H9 (cell line): Measurements from ENCODE around the gene KRT2. TPM values are rescaled to one million over a fixed set of nuclear protein-coding genes. Genes with fewer than 3 reads are reported as not detected.

ENCODE experiments used
- DNase-seq: peaks from one replicate; pipeline ENCODE4 v3.0.0-alpha.2; 2017
- H2AFZ ChIP-seq: one replicate; pipeline ENCODE4 v1.6.1; 2013; ENCODE audit warnings: mild to moderate bottlenecking, low read length, control low read depth, moderate library complexity
- H2AK5ac ChIP-seq: 2 replicates; pipeline ENCODE4 v1.6.1; 2013; ENCODE audit warnings: low read length, control low read depth, mixed read lengths; ENCODE audit not compliant: insufficient read length
- H2BK120ac ChIP-seq: one replicate; pipeline ENCODE4 v1.6.1; 2013; ENCODE audit warnings: low read depth, mild to moderate bottlenecking, low read length, control low read depth, inconsistent platforms; ENCODE audit not compliant: poor library complexity, severe bottlenecking
- H2BK12ac ChIP-seq: 2 replicates; pipeline ENCODE4 v1.6.1; 2013; ENCODE audit warnings: low read length, control low read depth, mixed read lengths, low read depth; ENCODE audit not compliant: insufficient read length
- H2BK15ac ChIP-seq: 2 replicates; pipeline ENCODE4 v1.6.1; 2013; ENCODE audit warnings: low read depth, low read length, control low read depth
- H2BK20ac ChIP-seq: one replicate; pipeline ENCODE4 v1.6.1; 2013; ENCODE audit warnings: low read depth, mild to moderate bottlenecking, low read length, control low read depth, inconsistent platforms; ENCODE audit not compliant: poor library complexity, severe bottlenecking
- H2BK5ac ChIP-seq: 2 replicates; pipeline ENCODE4 v1.6.1; 2013; ENCODE audit warnings: low read length, control low read depth, mixed read lengths; ENCODE audit not compliant: insufficient read length
- H3K14ac ChIP-seq: 2 replicates; pipeline ENCODE4 v1.6.1; 2013; ENCODE audit warnings: low read length, control low read depth; ENCODE audit not compliant: insufficient read depth
- H3K18ac ChIP-seq: 2 replicates; pipeline ENCODE4 v1.6.1; 2013; ENCODE audit warnings: low read depth, mild to moderate bottlenecking, mixed read lengths, low read length, control low read depth; ENCODE audit not compliant: insufficient read length
- H3K23ac ChIP-seq: 2 replicates; pipeline ENCODE4 v1.6.1; 2013; ENCODE audit warnings: low read length, control low read depth, mixed read lengths, low read depth; ENCODE audit not compliant: insufficient read length
- H3K23me2 ChIP-seq: 2 replicates; pipeline ENCODE4 v1.6.1; 2013; ENCODE audit warnings: low read depth, mild to moderate bottlenecking, mixed read lengths, low read length, control low read depth; ENCODE audit not compliant: insufficient read length, poor library complexity, severe bottlenecking
- H3K27ac ChIP-seq: 2 replicates; pipeline ENCODE4 v1.5.1; 2013; ENCODE audit warnings: low read length, control low read depth, mixed read lengths, low read depth; ENCODE audit not compliant: insufficient read length
- H3K27me3 ChIP-seq: 2 replicates; pipeline ENCODE4 v1.6.1; 2013; ENCODE audit warnings: low read length, control low read depth, inconsistent platforms; ENCODE audit not compliant: insufficient read depth
- H3K4ac ChIP-seq: 2 replicates; pipeline ENCODE4 v1.6.1; 2013; ENCODE audit warnings: low read depth, mild to moderate bottlenecking, control low read depth, inconsistent platforms, low read length, moderate library complexity
- H3K4me1 ChIP-seq: 2 replicates; pipeline ENCODE4 v1.6.1; 2013; ENCODE audit warnings: low read length, control low read depth, inconsistent platforms; ENCODE audit not compliant: insufficient read depth
- H3K4me2 ChIP-seq: 2 replicates; pipeline ENCODE4 v1.6.1; 2013; ENCODE audit warnings: low read length, control low read depth, mixed read lengths; ENCODE audit not compliant: insufficient read length, insufficient read depth
- H3K56ac ChIP-seq: 2 replicates; pipeline ENCODE4 v1.6.1; 2013; ENCODE audit warnings: low read depth, mild to moderate bottlenecking, mixed read lengths, low read length, control low read depth; ENCODE audit not compliant: insufficient read length
- H3K79me1 ChIP-seq: 2 replicates; pipeline ENCODE4 v1.6.1; 2013; ENCODE audit warnings: low read depth, mild to moderate bottlenecking, moderate library complexity, low read length, control low read depth, inconsistent platforms; ENCODE audit not compliant: insufficient read depth, poor library complexity, severe bottlenecking
- H3K79me2 ChIP-seq: 2 replicates; pipeline ENCODE4 v1.6.1; 2013; ENCODE audit warnings: low read length, control low read depth, inconsistent platforms; ENCODE audit not compliant: insufficient read depth
- H3K9ac ChIP-seq: 2 replicates; pipeline ENCODE4 v1.6.1; 2013; ENCODE audit warnings: low read length, control low read depth, mixed read lengths; ENCODE audit not compliant: insufficient read length; ENCODE audit errors: extremely low read depth
- H3K9me3 ChIP-seq: one replicate; pipeline ENCODE4 v1.6.1; 2013; ENCODE audit warnings: low read depth, low read length, inconsistent platforms; ENCODE audit not compliant: control insufficient read depth
- H3T11ph ChIP-seq: one replicate; pipeline ENCODE4 v1.6.1; 2013; ENCODE audit warnings: mild to moderate bottlenecking, low read length, control low read depth, inconsistent platforms
- H4K20me1 ChIP-seq: one replicate; pipeline ENCODE4 v1.6.1; 2013; ENCODE audit not compliant: control insufficient read depth, insufficient read length, insufficient read depth
- H4K5ac ChIP-seq: 2 replicates; pipeline ENCODE4 v1.6.1; 2013; ENCODE audit warnings: low read depth, mild to moderate bottlenecking, mixed read lengths, low read length, control low read depth; ENCODE audit not compliant: insufficient read length
- H4K8ac ChIP-seq: replicated peaks from 2 replicates; pipeline ENCODE4 v1.6.1; 2013; ENCODE audit warnings: low read length, control low read depth, mixed read lengths, low read depth; ENCODE audit not compliant: insufficient read length
- H4K91ac ChIP-seq: 2 replicates; pipeline ENCODE4 v1.6.1; 2013; ENCODE audit warnings: low read depth, mild to moderate bottlenecking, moderate library complexity, mixed read lengths, low read length, control low read depth; ENCODE audit not compliant: insufficient read length
- H3K27ac Mint-ChIP-seq, 3 experiments: 2 replicates in 2 of 3; 3 replicates in 1 of 3; pipeline ENCODE4 v1.8.0; 2020 to 2021; ENCODE audit warnings: mixed read lengths in 3 of 3, mild to moderate bottlenecking in 1 of 3, moderate library complexity in 1 of 3
- H3K27me3 Mint-ChIP-seq: 2 replicates; pipeline ENCODE4 v1.8.0; 2021; ENCODE audit warnings: low read depth, mild to moderate bottlenecking, moderate library complexity, mixed read lengths
- H3K36me3 Mint-ChIP-seq, 3 experiments: 2 replicates in 2 of 3; 3 replicates in 1 of 3; pipeline ENCODE4 v1.8.0; 2020 to 2021; ENCODE audit warnings: low read depth in 3 of 3, mixed read lengths in 3 of 3; ENCODE audit not compliant: insufficient read depth in 1 of 3
- H3K4me1 Mint-ChIP-seq, 2 experiments: 2 replicates each; pipeline ENCODE4 v1.8.0; 2020; ENCODE audit warnings: mixed read lengths in 2 of 2
- H3K4me3 Mint-ChIP-seq, 2 experiments: 2 replicates in 1 of 2; 3 replicates in 1 of 2; pipeline ENCODE4 v1.8.0; 2020 to 2021; ENCODE audit warnings: mild to moderate bottlenecking in 2 of 2, mixed read lengths in 2 of 2, moderate library complexity in 1 of 2
- H3K9me3 Mint-ChIP-seq, 2 experiments: 2 replicates in 1 of 2; 3 replicates in 1 of 2; pipeline ENCODE4 v1.8.0; 2020; ENCODE audit warnings: mild to moderate bottlenecking in 2 of 2, mixed read lengths in 2 of 2, moderate library complexity in 1 of 2
- CTCF ChIP-seq: fragments of 200-600 bp; sonication (generic); conservative IDR thresholded peaks from 3 replicates; pipeline ENCODE4 v1.8.0; 2021; ENCODE audit warnings: antibody characterized with exemption, mild to moderate bottlenecking
- WGBS: extraction: QIAGEN DNeasy Blood & Tissue Kit; methylation state at CpG from one replicate; pipeline ENCODE4 v1.1.7; 2013; ENCODE audit warnings: missing lambda C conversion rate, low lambda C conversion rate, mixed read lengths; ENCODE audit not compliant: insufficient read length; ENCODE audit errors: extremely low coverage; 5-methylcytosine and 5-hydroxymethylcytosine counted together
- total RNA-seq: library from RNA; stranded (reverse); gene quantifications from 2 replicates; pipeline ENCODE4 v1.2.1, GENCODE V29; 2021

The KRT2 gene
- total RNA-seq, 1 experiment from 2014 or later = not detected

- H3K9ac ChIP-seq = no peak overlapping the region
- no CpG with 5 or more reads among the region's 12 CpGs for WGBS
- H3K4me3 Mint-ChIP-seq = no peak overlapping the region
Observed at GRCh38 chr12:52683575-52684300, 31.7 kb upstream of the KRT2 start.

More at GRCh38 chr12:52683575-52684300, 31.7 kb upstream of the KRT2 start:
- no peak overlapping the region for H3K18ac ChIP-seq
- H2BK20ac ChIP-seq = no peak overlapping the region
- Mint-ChIP-seq H3K9me3 (no peaks in the 10 kb centered on the region), H3K27ac (no peak overlapping the region; a peak in 2 of 7 replicates), H3K36me3 (no peaks in the 10 kb centered on the region), H3K4me1 (peaks cover 0 to 5% of the 10 kb centered on the region in 2 experiments; a peak in 2 of 4 replicates), H3K27me3 (peaks cover 56% of the 10 kb centered on the region)
- H4K5ac ChIP-seq = no peak overlapping the region
- no peak overlapping the region for H3K4me2 ChIP-seq
- H3K79me1 ChIP-seq = no peaks in the 10 kb centered on the region
- no peak overlapping the region for H2BK12ac ChIP-seq
- no peak overlapping the region for H2BK5ac ChIP-seq
- H3T11ph ChIP-seq = no peak overlapping the region
- H3K4ac ChIP-seq = no peak overlapping the region
- no peak for DNase-seq
- TF ChIP-seq CTCF = no peak
- no peaks in the 10 kb centered on the region for H3K4me1 ChIP-seq
- H2BK15ac ChIP-seq = no peak overlapping the region
- no peak overlapping the region for H3K56ac ChIP-seq
- no peaks in the 10 kb centered on the region for H3K79me2 ChIP-seq
- H3K23me2 ChIP-seq = no peaks in the 10 kb centered on the region
- H3K27ac ChIP-seq = no peak overlapping the region
- no peak overlapping the region for H4K91ac ChIP-seq
- H4K20me1 ChIP-seq = no peaks in the 10 kb centered on the region
- no peak overlapping the region for H3K14ac ChIP-seq
- H2AFZ ChIP-seq = no peak overlapping the region
- H2BK120ac ChIP-seq = no peak overlapping the region
- H3K23ac ChIP-seq = no peak overlapping the region
- no peak overlapping the region for H2AK5ac ChIP-seq
- no peak overlapping the region for H4K8ac ChIP-seq
- H3K27me3 ChIP-seq = no peaks in the 10 kb centered on the region; the same call in 1 of the 2 replicates
- no peaks in the 10 kb centered on the region for H3K9me3 ChIP-seq
